Activated naive CD8-positive, alpha-beta T cell treated with anti-CD3 and anti-CD28 coated beads, Interleukin-2, amount 10 ng/mL, durations not matched to agents 7 days and 5 days (primary cell): ENCODE results near the gene GYS1. TPM values are rescaled to one million over a fixed set of nuclear protein-coding genes. Genes with fewer than 3 reads are reported as not detected.

Experiments
- ATAC-seq: fragments of 150-1000 bp; cut with Tn5 transposase; one replicate; pipeline ENCODE4 v1.10.0; 2021; ENCODE audit warnings: low read depth, moderate library complexity
- POLR2A ChIA-PET: fragments of 350-600 bp; sonication (Branson Sonifier 250); formaldehyde crosslinking; loops from one replicate; lab custom pipeline; 2021; ENCODE audit warnings: antibody characterized with exemption; lab: Charles Lee
- DNase-seq: peaks from one replicate; pipeline ENCODE4 v3.0.0; 2021
- H3K27ac Mint-ChIP-seq: one replicate; pipeline ENCODE4 v1.8.0; 2022; ENCODE audit warnings: mild to moderate bottlenecking, mixed read lengths
- H3K27me3 Mint-ChIP-seq: one replicate; pipeline ENCODE4 v1.8.0; 2022; ENCODE audit warnings: mild to moderate bottlenecking, moderate library complexity, mixed read lengths
- H3K36me3 Mint-ChIP-seq: one replicate; pipeline ENCODE4 v1.8.0; 2021; ENCODE audit warnings: mild to moderate bottlenecking, mixed read lengths
- H3K4me1 Mint-ChIP-seq: one replicate; pipeline ENCODE4 v1.8.0; 2021; ENCODE audit warnings: mixed read lengths
- H3K4me3 Mint-ChIP-seq: one replicate; pipeline ENCODE4 v1.8.0; 2022; ENCODE audit warnings: mild to moderate bottlenecking, moderate library complexity, mixed read lengths
- H3K9me3 Mint-ChIP-seq: one replicate; pipeline ENCODE4 v1.8.0; 2021; ENCODE audit warnings: mixed read lengths
- total RNA-seq, 2 experiments: library from RNA; stranded (reverse); gene quantifications; one replicate each; pipeline ENCODE4 v1.2.3, GENCODE V29; 2021

Gene GYS1
- total RNA-seq, 2 experiments from 2014 or later, result 58.0 to 63.1 TPM

- Mint-ChIP-seq H3K27me3 (no peaks in the 10 kb centered on the region), H3K27ac (no peak overlapping the region), H3K36me3 (peaks cover 18% of the 10 kb centered on the region), H3K4me1 (peaks cover 27% of the 10 kb centered on the region), H3K4me3 (no peak overlapping the region), H3K9me3 (no peaks in the 10 kb centered on the region)
- DNase-seq (no peak), ATAC-seq (no peak)
- POLR2A ChIA-PET, result no interaction called here
These were observed 2.0 kb downstream of the GYS1 start for GRCh38 chr19:48991011-48991609.

GRCh38 chr19:48990400-48990799 lies 2.7 kb downstream of the GYS1 start:
- Mint-ChIP-seq H3K9me3 (no peaks in the 10 kb centered on the region), H3K4me1 (peaks cover 26% of the 10 kb centered on the region), H3K4me3 (no peak overlapping the region), H3K27me3 (no peaks in the 10 kb centered on the region), H3K36me3 (peaks cover 19% of the 10 kb centered on the region), H3K27ac (peak overlapping the region; percentile 17)
- no peak for DNase-seq
- no peak for ATAC-seq
- POLR2A ChIA-PET, result no interaction called here

- H3K27me3 Mint-ChIP-seq, result no peaks in the 10 kb centered on the region
- peaks cover 20% of the 10 kb centered on the region for H3K4me1 Mint-ChIP-seq
- DNase-seq (no peak), ATAC-seq (no peak)
- H3K36me3 Mint-ChIP-seq, result peaks cover 20% of the 10 kb centered on the region
- POLR2A ChIA-PET, result no interaction called here
- no peak overlapping the region for H3K4me3 Mint-ChIP-seq
- peak overlapping the region; percentile 17 for H3K27ac Mint-ChIP-seq
- no peaks in the 10 kb centered on the region for H3K9me3 Mint-ChIP-seq
These were observed 3.3 kb downstream of the GYS1 start for GRCh38 chr19:48989701-48990291.

- Mint-ChIP-seq H3K9me3 (no peaks in the 10 kb centered on the region), H3K36me3 (peaks cover 20% of the 10 kb centered on the region), H3K27me3 (no peaks in the 10 kb centered on the region), H3K4me3 (no peak overlapping the region), H3K27ac (no peak overlapping the region), H3K4me1 (peaks cover 16% of the 10 kb centered on the region)
- no peak for ATAC-seq
- DNase-seq, result no peak
- POLR2A ChIA-PET, result no interaction called here
These were observed 4.2 kb downstream of the GYS1 start for GRCh38 chr19:48988860-48989259.

- no peaks in the 10 kb centered on the region for H3K27me3 Mint-ChIP-seq
- no peak overlapping the region for H3K27ac Mint-ChIP-seq
- H3K36me3 Mint-ChIP-seq, result peaks cover 20% of the 10 kb centered on the region
- POLR2A ChIA-PET, result no interaction called here
- no peak overlapping the region for H3K4me3 Mint-ChIP-seq
- no peaks in the 10 kb centered on the region for H3K9me3 Mint-ChIP-seq
- H3K4me1 Mint-ChIP-seq, result peaks cover 14% of the 10 kb centered on the region
- ATAC-seq, result no peak
- no peak for DNase-seq
These were observed 4.8 kb downstream of the GYS1 start for GRCh38 chr19:48988286-48988685.

- H3K4me3 Mint-ChIP-seq, result no peak overlapping the region
These were observed 5.8 kb downstream of the GYS1 start for GRCh38 chr19:48987323-48987722.

GRCh38 chr19:48986211-48986610 lies 6.9 kb downstream of the GYS1 start:
- Mint-ChIP-seq H3K27me3 (no peaks in the 10 kb centered on the region), H3K4me1 (peaks cover 9% of the 10 kb centered on the region), H3K4me3 (no peak overlapping the region), H3K36me3 (peaks cover 24% of the 10 kb centered on the region), H3K27ac (no peak overlapping the region), H3K9me3 (no peaks in the 10 kb centered on the region)
- ATAC-seq (no peak), DNase-seq (no peak)
- POLR2A ChIA-PET, result no interaction called here

More at GRCh38 chr19:48987323-48987722, 5.8 kb downstream of the GYS1 start:
- no peaks in the 10 kb centered on the region for H3K27me3 Mint-ChIP-seq
- peak overlapping the region; percentile 44 for H3K27ac Mint-ChIP-seq
- POLR2A ChIA-PET, result no interaction called here
- peaks cover 13% of the 10 kb centered on the region for H3K4me1 Mint-ChIP-seq
- ATAC-seq, result no peak
- no peak for DNase-seq
- H3K9me3 Mint-ChIP-seq, result no peaks in the 10 kb centered on the region
- H3K36me3 Mint-ChIP-seq, result peaks cover 22% of the 10 kb centered on the region

- H3K4me3 Mint-ChIP-seq, result no peak overlapping the region
- no peaks in the 10 kb centered on the region for H3K9me3 Mint-ChIP-seq
- ATAC-seq (no peak), DNase-seq (no peak)
- no peaks in the 10 kb centered on the region for H3K27me3 Mint-ChIP-seq
- H3K36me3 Mint-ChIP-seq, result peaks cover 24% of the 10 kb centered on the region
- H3K27ac Mint-ChIP-seq, result no peak overlapping the region
- POLR2A ChIA-PET, result no interaction called here
- peaks cover 7% of the 10 kb centered on the region for H3K4me1 Mint-ChIP-seq
These were observed 7.4 kb downstream of the GYS1 start for GRCh38 chr19:48985711-48986110.

- POLR2A ChIA-PET, result interaction anchor here (0.6 kb wide), 1 partner anchor 26 kb away, joined by 4 read pairs; no protein-coding TSS in a partner anchor
- Mint-ChIP-seq H3K27ac (no peak overlapping the region), H3K4me3 (no peak overlapping the region), H3K9me3 (no peaks in the 10 kb centered on the region), H3K36me3 (peaks cover 18% of the 10 kb centered on the region), H3K27me3 (no peaks in the 10 kb centered on the region), H3K4me1 (peaks cover 10% of the 10 kb centered on the region)
- ATAC-seq (no peak), DNase-seq (no peak)
These were observed 10.8 kb downstream of the GYS1 start for GRCh38 chr19:48982280-48982679.

GRCh38 chr19:48977061-48977460 lies 16.0 kb downstream of the GYS1 start:
- DNase-seq, result no peak
- Mint-ChIP-seq H3K36me3 (peaks cover 22% of the 10 kb centered on the region), H3K4me3 (no peak overlapping the region), H3K27me3 (no peaks in the 10 kb centered on the region), H3K27ac (no peak overlapping the region), H3K4me1 (peaks cover 14% of the 10 kb centered on the region), H3K9me3 (no peaks in the 10 kb centered on the region)
- no peak for ATAC-seq
- POLR2A ChIA-PET, result interaction anchor here (0.8 to 5.1 kb wide), 2 partner anchors 16 to 196 kb away, joined by 4 to 21 read pairs; partner anchors contain the start of genes GYS1 and RUVBL2

- Mint-ChIP-seq H3K4me3 (no peak overlapping the region), H3K27me3 (no peaks in the 10 kb centered on the region), H3K4me1 (peaks cover 14% of the 10 kb centered on the region), H3K36me3 (peaks cover 21% of the 10 kb centered on the region), H3K9me3 (no peaks in the 10 kb centered on the region), H3K27ac (no peak overlapping the region)
- DNase-seq, result no peak
- peak; percentile 54 for ATAC-seq
- POLR2A ChIA-PET, result interaction anchor here (0.9 to 5.1 kb wide), 2 partner anchors 10 to 17 kb away, joined by 5 to 21 read pairs; partner anchors contain the start of genes GYS1 and RUVBL2
These were observed 16.9 kb downstream of the GYS1 start for GRCh38 chr19:48975947-48976847.

- peak; percentile 87 for DNase-seq
- Mint-ChIP-seq H3K36me3 (peaks cover 25% of the 10 kb centered on the region), H3K4me1 (peaks cover 17% of the 10 kb centered on the region), H3K27me3 (no peaks in the 10 kb centered on the region), H3K4me3 (no peak overlapping the region), H3K9me3 (no peaks in the 10 kb centered on the region), H3K27ac (no peak overlapping the region)
- peak; percentile 71 for ATAC-seq
- POLR2A ChIA-PET, result interaction anchor here (0.5 to 2.3 kb wide), 12 partner anchors 9 to 176 kb away, joined by 3 to 10 read pairs (median 4); partner anchors contain the start of genes DHDH, GYS1, PPP1R15A and RUVBL2
These were observed 22.1 kb downstream of the GYS1 start for GRCh38 chr19:48970923-48971395.

GRCh38 chr19:48970139-48970766 lies 22.9 kb downstream of the GYS1 start:
- H3K36me3 Mint-ChIP-seq, result peaks cover 25% of the 10 kb centered on the region
- no peak overlapping the region for H3K4me3 Mint-ChIP-seq
- no peaks in the 10 kb centered on the region for H3K27me3 Mint-ChIP-seq
- H3K27ac Mint-ChIP-seq, result no peak overlapping the region
- DNase-seq (no peak), ATAC-seq (no peak)
- peaks cover 21% of the 10 kb centered on the region for H3K4me1 Mint-ChIP-seq
- POLR2A ChIA-PET, result interaction anchor here (0.5 to 2.3 kb wide), 12 partner anchors 8 to 175 kb away, joined by 3 to 10 read pairs (median 4); partner anchors contain the start of genes DHDH, GYS1, PPP1R15A and RUVBL2
- no peaks in the 10 kb centered on the region for H3K9me3 Mint-ChIP-seq
